ENCODE data around the gene TRAF6.

DNA sequence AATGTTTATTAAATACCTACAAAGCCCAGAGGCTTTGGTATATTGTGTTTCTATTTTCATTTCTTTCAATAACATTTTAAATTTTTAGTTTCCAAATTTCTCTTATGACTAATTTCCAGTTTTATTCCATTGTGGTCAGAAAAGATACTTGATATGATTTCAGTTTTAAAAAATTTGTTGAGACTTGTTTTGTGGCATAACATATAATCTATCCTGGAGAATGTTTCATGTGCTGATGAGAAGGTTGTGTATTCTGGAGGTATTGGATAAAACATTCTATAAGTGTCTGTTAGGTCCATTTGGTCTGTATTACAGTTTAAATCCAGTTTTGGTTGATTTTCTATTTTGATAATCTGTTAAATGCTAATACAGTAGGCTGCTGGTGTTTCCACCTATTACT is 47.9 kb upstream of the TRAF6 start:
- TF ChIP-seq, protein P1, sequence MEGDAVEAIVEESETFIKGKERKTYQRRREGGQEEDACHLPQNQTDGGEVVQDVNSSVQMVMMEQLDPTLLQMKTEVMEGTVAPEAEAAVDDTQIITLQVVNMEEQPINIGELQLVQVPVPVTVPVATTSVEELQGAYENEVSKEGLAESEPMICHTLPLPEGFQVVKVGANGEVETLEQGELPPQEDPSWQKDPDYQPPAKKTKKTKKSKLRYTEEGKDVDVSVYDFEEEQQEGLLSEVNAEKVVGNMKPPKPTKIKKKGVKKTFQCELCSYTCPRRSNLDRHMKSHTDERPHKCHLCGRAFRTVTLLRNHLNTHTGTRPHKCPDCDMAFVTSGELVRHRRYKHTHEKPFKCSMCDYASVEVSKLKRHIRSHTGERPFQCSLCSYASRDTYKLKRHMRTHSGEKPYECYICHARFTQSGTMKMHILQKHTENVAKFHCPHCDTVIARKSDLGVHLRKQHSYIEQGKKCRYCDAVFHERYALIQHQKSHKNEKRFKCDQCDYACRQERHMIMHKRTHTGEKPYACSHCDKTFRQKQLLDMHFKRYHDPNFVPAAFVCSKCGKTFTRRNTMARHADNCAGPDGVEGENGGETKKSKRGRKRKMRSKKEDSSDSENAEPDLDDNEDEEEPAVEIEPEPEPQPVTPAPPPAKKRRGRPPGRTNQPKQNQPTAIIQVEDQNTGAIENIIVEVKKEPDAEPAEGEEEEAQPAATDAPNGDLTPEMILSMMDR (IDR thresholded peaks at IDR 0.05): no peak
- TF ChIP-seq POLR2A (IDR thresholded peaks at IDR 0.05): no peak

Measured in lower leg skin (tissue), 3 donors.